ENCODE measurements around the gene BFAR.

DNA sequence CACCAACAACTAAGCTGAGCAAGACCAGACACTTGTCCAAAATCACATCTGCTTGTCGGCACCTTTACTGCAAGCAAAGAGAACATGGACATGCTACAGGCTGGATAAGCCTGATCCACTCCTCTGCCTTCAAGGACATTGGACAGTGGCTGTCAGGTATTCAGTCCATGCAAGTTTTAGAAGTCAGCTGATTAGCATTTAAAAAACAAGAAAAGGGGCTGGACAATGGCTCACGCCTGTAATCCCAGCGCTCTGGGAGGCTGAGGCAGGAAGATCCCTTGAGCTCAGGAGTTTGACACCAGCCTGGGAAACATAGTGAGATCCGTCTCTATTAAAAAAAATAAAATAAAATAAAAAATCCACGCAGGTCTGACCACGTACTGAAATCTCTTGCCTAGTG lies 23.0 kb upstream of the BFAR start:
- TF ChIP-seq, protein P1, sequence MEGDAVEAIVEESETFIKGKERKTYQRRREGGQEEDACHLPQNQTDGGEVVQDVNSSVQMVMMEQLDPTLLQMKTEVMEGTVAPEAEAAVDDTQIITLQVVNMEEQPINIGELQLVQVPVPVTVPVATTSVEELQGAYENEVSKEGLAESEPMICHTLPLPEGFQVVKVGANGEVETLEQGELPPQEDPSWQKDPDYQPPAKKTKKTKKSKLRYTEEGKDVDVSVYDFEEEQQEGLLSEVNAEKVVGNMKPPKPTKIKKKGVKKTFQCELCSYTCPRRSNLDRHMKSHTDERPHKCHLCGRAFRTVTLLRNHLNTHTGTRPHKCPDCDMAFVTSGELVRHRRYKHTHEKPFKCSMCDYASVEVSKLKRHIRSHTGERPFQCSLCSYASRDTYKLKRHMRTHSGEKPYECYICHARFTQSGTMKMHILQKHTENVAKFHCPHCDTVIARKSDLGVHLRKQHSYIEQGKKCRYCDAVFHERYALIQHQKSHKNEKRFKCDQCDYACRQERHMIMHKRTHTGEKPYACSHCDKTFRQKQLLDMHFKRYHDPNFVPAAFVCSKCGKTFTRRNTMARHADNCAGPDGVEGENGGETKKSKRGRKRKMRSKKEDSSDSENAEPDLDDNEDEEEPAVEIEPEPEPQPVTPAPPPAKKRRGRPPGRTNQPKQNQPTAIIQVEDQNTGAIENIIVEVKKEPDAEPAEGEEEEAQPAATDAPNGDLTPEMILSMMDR (IDR thresholded peaks at IDR 0.05): no peak
- TF ChIP-seq POLR2A (IDR thresholded peaks at IDR 0.05): no peak

Measured in Peyer's patch (tissue), 4 donors.